Middle frontal gyrus (tissue), 1 donor: ENCODE results near the gene LHX3.

Experiments used
- DNase-seq: peaks from one replicate; pipeline ENCODE4 v3.0.0-alpha.2; 2015; ENCODE audit warnings: low spot score; ENCODE audit errors: extremely low spot score

Gene LHX3

DNA sequence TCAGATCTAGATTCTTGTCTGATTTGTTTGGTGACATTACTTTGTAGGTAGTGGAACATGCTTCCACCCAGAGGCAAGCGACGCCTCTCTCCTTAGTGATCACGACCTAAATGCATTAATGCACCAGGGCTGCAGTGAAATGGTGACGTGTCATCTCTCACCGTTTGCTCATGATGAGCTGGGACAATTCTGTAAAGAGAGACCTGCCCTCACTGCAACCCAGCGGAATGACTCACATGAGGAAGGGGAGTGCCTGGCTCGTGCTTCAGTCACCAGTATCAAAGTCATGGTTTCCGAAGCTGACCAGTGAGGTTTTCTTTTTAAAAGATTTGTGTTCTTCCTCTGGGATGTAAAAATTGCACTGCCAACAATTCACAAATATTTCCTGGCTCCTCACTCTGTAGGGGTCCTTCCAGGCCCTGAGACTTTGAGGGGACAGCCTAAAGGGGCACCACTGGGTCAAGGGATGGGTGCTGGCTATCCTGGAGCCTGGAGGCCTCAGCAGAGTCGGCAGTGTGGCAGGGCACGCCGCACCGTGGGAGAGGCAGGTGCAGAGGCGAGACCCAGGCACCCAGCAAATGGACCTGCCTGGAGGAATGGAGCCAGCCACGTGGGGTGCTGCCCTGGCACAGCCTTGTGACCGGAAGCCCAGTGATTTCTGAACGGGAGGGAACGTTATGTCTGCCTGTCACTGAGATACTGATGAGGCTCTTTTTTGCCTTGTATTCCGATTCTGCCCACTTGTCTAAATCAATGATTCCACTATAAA, 23.4 kb upstream of the LHX3 start:
- no peak for DNase-seq

DNA sequence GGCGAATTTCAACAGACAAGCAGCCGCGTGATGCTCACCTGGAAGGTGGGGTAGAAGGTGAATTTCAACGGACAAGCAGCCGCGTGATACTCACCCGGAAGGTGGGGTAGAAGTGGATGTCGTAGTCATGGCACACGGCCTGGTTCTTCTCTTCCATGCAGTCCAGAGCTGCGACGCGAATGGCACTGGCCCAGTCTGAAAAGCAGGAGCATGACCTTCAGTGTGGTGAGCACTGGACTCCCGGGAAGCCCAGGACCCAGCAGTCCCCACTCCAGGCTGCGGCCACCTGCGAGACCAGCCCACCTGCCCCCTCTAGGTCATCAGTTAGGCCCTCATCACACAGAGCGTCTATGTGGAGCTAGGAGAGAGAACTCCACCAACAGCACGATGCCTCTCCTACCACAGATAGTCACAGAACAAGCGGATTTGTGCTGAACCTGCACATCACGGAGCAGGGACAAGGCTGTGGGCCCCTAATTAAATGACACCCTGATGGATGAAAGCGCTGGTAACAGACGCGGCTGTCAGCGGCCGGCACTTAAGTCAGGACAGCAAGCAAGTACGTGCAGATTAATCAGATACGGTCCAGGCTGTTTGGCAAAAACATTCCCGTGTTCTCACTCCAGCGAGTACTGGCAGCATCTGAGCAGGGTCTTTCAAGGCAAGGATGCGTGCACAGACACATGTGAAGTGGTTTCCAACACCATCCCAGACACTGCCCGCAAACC, 21.9 kb upstream of the LHX3 start:
- no peak for DNase-seq

GRCh38 chr9:136225748-136226679, 21.1 kb upstream of the LHX3 start:
- no peak for DNase-seq

DNA sequence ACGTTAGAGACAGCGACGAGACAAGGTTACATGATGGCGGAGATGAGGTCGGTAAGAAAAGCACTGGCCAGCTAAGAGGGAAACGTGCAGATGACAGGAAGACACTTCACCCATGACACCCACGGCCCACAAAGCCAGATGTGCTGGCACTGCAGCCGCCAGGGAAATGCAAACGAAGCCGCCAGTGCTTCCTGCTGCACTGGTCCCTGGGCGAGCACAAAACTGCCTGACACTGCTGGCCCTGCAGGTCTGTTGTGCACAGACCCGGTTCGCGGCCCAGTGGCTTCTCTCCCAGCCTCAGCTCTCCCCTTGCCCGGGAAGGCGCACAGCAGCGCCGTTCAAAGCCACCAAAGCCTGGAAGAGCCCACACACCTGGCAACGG, 20.4 kb upstream of the LHX3 start:
- DNase-seq = no peak

DNA sequence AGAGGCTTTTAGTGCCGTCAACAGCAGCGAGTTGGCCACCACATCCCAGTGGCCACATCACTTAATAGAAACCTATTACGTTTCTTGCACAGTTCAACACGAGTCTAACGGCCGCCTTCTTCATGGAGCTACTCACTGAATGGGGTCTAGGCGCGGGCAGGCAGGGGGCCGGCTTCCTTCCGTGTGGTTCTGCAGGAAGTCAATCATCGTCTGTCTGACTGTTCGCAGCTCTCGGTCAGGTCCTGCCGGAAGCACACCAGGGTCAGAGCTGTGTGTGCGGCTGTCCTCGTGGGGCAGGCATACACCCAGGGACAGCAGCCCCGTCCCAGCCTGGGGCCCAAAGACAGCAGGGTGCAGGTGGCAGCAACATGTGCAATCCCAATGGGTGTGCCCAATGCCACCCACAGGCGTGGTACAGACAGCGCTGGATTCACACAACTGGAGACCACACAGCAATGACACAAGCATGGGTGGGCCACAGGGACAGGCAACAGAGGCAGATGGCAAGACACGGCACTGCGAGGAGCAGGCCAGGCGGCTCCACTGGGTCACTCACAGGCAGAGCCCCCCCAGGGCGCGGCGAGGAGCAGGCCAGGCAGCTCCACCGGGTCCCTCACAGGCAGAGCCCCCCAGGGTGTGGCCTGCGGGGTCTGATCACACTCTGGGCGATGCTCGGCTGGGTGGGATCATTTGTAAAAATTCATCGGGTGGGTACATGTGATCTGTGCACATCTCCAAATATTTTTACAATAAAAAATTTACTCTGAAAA, 19.1 kb upstream of the LHX3 start:
- no peak for DNase-seq

GRCh38 chr9:136222906-136223285, 18.0 kb upstream of the LHX3 start:
- no peak for DNase-seq

GRCh38 chr9:136222166-136222905, 17.4 kb upstream of the LHX3 start:
- no peak for DNase-seq

DNA sequence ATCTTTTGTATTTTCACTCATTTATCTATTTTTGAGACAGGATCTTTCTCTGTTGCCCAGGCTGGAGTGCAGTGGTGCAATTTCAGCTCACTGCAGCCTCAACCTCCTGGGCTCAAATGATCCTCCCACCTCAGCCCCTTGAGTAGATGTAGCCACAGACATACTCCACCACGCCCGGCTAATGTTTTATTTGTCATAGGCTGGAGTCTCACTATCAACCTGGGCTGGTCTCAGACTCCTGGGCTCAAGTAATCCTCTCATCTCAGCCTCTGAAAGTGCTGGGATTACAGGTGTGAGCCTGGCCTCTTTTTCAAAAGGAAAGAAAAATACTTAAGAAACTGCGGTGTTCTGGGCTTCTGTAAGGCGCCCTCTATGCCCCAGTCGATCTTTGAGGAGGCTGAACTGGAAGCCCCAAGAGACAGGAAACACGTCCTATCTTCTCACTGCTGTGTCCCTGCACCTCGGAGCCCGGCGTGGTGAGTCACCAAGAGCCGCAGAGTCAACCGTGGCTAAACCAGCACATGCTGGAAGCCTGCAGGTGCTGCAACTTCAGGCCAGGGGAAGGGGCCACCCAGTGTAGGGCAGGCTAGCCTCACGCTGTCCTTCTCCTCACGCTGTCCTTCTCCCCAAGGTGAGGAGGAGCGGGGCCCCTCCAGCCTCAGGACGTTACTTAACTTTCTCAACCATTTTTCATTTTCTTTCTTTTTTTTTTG, 15.2 kb upstream of the LHX3 start:
- no peak for DNase-seq

DNA sequence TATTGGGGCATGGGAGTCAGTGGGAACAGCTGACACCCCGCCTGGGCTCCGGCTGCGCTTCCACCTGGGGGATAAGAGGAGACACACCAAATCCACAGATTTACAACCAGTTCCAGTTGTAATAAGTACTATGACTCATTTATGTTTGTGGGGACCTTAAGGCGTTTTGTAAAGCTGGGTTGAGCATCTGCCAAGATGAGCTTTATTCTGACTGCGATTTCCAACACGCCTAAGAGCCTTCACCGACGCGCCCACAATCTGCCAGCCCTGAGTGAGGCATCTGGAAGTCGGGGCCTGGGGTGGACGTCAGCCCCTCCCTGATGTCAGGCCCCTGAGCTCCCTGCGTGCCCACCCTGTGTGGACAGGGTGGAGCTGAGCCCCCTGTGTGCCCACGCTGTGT, 14.3 kb upstream of the LHX3 start:
- DNase-seq = peak; percentile 14

DNA sequence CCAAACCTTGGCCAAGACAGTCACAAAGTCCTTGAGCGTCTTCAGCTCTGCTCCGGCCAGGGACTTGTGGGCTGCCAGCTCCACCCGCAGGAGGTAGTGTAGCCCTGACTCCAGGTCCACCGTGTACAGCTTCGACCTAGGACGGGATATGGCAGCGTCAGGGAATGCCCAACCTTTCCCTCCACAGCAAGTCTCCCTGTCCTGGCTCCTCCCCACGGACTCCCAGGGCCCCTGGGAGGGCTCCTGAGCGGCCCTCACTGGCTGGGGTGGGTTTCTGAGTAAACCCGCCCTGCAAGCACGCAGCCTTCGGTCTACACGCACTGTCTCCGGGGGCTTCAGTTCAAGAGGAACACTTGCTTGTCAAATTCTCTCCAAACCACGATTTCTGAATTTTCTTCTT, 13.7 kb upstream of the LHX3 start:
- no peak for DNase-seq

DNA sequence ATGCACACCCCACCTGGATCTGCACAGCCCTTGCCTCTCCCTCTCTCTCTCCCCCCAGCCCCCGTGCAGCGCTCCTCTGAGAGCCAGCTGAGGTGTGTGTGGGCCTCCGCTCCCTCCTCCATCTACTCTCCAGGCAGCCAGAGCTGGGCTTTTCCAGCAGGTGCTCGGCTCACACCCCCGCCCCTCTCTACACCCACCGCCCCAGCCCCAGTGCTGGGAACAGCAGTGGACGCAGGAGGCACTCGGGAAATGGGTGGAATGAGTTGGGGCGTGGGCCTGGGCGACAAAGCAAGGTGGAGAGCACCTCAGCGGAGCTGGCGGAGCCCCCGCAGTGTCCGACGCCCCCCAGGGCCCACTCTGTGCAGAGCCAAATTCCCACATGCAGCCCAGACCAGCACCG, 13.3 kb upstream of the LHX3 start:
- DNase-seq = no peak

- no peak for DNase-seq
These were observed 11.8 kb upstream of the LHX3 start for GRCh38 chr9:136216541-136217244.

- DNase-seq = no peak
These were observed 8.8 kb upstream of the LHX3 start for GRCh38 chr9:136213733-136214132.

- no peak for DNase-seq
These were observed 7.5 kb upstream of the LHX3 start for GRCh38 chr9:136212345-136212950.

DNA sequence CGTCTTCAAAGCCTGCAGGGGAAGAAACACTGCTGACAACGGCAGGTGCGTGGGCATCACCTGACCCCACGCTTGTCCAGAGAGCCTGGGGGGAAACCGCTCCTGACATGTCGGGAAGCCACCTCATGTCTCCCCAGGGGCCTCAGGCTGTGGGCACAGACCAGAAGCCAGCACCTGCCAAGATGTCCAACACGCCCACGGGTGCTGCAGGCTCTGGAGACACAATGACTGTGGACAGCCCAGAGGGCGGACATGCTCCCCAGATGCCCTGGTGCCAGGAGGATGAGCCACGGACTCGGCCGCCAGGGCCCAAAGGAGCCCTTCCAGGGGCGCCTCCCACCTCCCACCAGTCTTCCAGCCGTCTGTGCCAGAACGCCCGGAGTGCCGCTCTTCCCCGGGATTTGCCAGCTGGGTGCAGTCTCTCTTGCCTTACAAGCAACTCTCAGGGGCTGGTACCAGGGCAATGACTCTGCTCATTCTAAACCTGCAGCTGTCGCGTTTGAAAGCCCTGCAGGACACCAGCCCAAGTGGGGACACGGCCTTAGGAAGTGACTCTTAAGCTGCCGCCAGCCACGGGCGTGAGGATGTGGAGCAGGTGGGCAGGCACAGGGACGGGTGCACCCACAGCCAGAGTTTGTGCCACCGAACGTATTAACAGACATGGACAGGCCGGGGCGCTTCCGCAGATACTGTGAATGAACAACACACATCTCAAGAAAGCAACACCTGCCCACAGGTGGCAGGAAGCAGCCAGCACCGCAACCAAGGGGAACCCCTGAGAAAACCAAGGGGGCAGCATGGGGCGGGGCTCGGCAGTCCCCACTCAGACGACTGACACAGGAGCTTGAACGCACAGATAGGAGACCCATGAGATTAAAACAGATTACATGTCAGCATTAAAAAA, 6.8 kb upstream of the LHX3 start:
- no peak for DNase-seq

DNA sequence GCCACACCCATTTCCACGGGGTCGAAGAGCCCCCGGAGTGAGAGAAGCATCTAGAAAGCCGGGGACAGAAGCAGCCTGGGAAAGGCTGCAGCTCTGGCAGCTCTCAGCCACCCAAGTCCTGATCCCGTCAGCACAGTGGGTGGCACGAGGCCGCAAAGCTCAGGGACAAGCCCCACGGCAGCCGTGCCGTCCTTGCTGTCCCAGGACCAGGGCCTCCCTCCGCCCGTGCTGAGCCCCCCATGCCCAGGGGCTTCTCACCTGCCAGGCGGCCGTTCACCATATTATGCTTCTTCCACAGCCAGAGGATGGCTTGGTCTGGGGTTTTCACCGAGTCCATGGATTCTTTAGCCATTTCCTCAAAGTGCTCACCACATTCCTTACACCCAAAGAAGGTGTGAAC, 6.1 kb upstream of the LHX3 start:
- DNase-seq = no peak

DNA sequence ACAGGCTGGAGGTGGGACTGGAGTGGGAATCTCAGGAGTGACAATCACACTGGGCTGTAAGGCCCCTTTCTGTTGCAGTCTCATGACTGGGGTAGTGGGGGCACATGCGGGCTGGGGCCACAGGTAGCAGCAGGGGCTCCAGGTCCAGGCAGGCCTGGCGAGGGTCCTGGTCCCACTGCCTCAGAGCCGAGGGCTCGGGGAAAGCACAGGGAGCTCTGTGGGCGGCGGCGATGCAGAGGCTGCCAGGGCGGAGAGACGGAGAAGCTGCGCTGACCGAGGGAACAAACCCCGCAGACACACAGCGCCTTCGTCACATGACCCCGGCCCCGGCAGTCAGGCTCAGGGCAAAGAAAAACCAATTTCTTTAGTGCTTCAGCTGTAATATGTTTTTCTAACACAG, 5.3 kb upstream of the LHX3 start:
- no peak for DNase-seq

DNA sequence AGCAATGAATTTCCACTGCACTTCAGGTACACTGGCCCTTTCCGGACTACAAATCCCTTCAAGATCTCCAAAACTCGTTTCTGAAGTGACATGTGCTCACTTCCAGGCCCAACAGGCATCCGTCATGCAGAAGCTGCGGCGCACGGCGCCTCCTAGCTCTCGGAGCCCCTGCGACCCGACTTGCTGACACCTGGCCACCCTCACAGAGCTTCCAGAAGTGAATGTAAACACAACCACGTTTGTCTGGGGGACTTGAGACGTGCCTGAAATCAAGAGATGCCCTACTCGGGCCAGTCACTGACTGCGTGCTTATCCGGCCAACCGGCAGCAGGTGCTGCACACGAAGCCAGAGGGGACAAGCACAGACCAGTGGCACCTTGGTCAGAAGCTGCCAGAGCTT, 4.9 kb upstream of the LHX3 start:
- no peak for DNase-seq
